Hair follicular keratinocyte (primary cell): ENCODE results near the gene MILR1. TPM values are rescaled to one million over a fixed set of nuclear protein-coding genes. Genes with fewer than 3 reads are reported as not detected.

Experiments
- total RNA-seq: library from RNA; depleted of rRNA; stranded (reverse); fragments of >200 nt; gene quantifications from 2 replicates; pipeline ENCODE4 v1.2.3, GENCODE V29; 2015

Gene MILR1, protein sequence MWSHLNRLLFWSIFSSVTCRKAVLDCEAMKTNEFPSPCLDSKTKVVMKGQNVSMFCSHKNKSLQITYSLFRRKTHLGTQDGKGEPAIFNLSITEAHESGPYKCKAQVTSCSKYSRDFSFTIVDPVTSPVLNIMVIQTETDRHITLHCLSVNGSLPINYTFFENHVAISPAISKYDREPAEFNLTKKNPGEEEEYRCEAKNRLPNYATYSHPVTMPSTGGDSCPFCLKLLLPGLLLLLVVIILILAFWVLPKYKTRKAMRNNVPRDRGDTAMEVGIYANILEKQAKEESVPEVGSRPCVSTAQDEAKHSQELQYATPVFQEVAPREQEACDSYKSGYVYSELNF
- 2.4 TPM in 1 of 2 replicates, not detected in the other for total RNA-seq

DNA sequence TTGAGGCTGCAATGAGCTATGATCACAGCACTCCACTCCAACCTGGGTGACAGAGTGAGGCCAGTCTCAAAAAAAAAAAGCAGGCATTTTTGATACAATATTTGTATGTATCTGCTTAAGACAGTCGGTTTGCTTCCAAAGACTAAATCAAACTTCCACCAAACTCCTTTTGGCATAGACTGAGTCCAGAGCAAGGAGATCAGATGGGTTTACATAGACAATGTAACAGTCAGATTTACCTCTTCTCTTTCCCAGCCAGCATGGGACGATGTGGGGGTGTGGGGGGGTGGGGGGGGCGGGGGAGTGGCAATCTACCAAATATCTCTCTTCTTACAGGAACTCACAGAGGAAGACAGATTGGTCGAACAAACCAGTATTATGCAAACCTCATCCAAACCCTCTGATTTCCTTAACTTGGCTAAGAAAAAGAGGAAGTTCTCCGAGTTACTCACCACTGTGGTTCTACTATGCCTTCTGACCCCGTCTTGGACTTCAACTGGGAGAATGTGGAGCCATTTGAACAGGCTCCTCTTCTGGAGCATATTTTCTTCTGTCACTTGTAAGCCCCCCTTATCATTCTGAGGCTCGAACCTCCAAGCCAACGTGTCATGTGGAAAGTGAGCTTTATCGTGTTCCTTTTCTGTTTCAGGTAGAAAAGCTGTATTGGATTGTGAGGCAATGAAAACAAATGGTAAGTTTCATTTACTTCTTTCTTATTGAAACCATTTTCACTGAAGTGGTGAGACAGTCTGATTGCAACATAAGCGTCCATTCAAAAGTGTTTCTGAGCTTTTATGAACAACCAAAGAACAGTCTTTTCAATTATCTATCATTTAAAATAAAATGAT, at the start of gene MILR1:
TSS of gene MILR1 (plus strand) at position 451 of the 848 bp plus-strand sequence. CDS start at position 505, 54 bp downstream.

DNA sequence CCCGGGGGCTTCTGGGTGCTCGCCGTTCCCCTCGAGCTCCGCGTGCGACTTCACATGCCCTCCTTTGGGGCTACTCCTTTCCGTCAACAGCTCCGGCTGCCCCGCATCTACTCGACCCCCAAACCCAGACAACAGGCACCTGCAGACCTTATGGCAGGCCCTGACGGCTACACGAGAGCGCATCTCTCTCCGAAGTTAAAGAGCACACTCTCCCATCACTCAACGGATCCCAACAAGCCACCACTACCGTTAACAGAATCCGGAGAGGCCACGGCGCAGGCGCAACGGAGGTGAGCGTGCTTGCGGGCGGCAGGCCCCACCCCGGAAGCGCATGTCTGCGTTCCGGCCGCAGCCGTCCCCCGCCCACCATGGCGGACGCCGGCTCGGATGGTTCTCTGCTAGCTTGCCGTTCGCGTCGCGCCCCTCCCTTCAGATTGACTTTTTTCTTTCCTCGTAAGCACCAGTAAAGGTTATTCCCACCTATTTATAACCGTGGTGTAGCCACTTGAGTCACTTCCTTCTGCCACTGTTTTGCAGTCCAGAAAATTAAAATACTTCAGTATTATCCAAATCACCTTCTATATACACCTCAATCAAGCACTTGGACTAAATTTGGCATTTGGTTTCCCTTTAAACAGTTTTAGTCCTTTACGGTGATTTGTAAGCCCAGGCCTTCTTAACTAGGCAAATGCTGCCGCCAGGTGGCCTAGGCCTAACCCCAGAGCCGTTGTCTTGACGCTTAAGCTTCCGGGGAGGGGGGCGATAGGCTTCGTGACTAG, 48.1 kb downstream of the MILR1 start, which contains the start of gene POLG2:
TSS of gene POLG2 (minus strand) at position 269 of the 779 bp plus-strand sequence. CDS start at position 183, 86 bp downstream.

DNA sequence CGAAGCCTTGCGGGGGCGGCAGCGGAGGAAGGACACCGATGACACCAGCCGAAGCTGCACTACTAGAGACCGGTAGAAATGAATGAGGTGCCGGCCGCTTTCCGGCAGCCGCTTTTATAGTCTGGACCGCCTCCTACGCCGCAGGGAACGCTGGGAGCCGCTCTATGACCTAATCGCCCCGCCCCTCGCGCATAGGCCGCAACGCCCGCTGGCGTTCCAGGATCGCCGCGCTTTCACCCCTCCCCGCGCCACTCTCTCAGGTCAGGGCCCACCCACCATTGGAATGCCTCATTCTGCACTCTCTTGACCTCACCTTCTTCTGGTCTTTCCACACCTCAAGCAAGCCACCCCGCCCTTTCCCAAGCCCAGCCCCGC, 57.3 kb downstream of the MILR1 start, which contains the start of gene DDX5:
TSS of gene DDX5 (minus strand) at position 89 of the 375 bp plus-strand sequence. CDS start 170 bp downstream, outside the sequence.

DNA sequence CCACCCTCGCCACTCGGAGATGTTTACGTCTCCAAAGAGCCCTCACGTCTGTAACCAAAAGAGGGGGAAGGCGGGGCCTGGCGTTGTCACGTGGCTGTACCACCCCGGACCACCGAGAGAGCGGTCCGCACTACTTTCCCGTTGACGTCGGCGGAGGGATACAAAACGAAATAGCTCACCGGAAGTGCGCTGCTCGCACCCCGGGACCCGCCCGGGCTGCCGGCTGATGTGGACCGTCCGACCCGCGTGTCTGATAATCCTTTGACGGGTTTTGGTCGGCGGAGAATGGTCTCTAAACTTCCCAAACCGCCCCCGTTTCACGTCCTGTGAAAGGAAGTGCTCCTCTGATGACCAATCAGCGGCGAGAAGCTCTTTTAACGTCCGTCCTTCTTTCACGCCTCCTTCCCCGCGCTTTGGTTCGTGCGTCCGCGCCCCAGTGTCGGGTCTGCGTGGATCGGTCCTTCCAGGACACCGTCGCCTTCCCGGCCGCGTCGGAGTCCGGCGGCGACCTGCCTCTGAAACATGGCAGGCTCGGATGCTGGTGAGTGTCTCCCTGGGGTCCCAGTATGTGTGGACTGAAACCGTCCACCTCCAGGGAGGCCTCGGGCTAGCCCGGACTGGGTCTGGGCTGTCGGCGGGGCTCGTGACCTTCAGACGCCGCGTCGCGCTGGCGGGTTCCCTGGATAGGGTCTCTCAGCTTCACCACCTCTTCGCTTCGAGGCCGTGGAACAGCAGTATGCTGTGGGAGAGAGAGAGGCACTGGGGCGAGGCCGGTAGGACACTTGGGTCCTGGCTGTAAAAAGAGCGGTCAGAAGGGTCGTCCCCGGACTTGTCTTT, 57.9 kb downstream of the MILR1 start, which contains the start of gene CEP95:
TSS of gene CEP95 (plus strand) at position 402 of the 837 bp plus-strand sequence. CDS start at position 523, 121 bp downstream.

Other genes starting within 250 kb of the MILR1 start
- gene TEX2, start 185.9 kb upstream of the MILR1 start, total RNA-seq = 31.6 and 33.7 TPM in 2 replicates
- not detected in 2 replicates for gene PECAM1, start 58.3 kb upstream of the MILR1 start, total RNA-seq
- gene POLG2, start 47.9 kb downstream of the MILR1 start, total RNA-seq = 5.2 and 5.8 TPM in 2 replicates
- 267 and 428 TPM in 2 replicates for gene DDX5, start 57.2 kb downstream of the MILR1 start, total RNA-seq
- 12.2 and 17.2 TPM in 2 replicates for gene CEP95, start 57.9 kb downstream of the MILR1 start, total RNA-seq
- gene SMURF2, start 213.2 kb downstream of the MILR1 start, total RNA-seq = 70.0 and 101 TPM in 2 replicates